Naive thymus-derived CD4-positive, alpha-beta T cell (primary cell): ENCODE results near the gene ZBTB45. TPM values are rescaled to one million over a fixed set of nuclear protein-coding genes. Genes with fewer than 3 reads are reported as not detected.
"Not testable (repeated sequence)": the region's sequence is repeated elsewhere in the genome, so short reads cannot be mapped to it uniquely, and the experiment has no call there.

Experiments used
- ATAC-seq: fragments of 150-1000 bp; cut with Tn5 transposase; 2 replicates; pipeline ENCODE4 v1.10.0; 2021; ENCODE audit warnings: mild to moderate bottlenecking, moderate library complexity
- CTCF ChIA-PET: fragments of 350-600 bp; sonication (Branson Sonifier 250); formaldehyde crosslinking; loops from one replicate; lab custom pipeline; 2021; ENCODE audit warnings: antibody characterized with exemption; lab: Charles Lee
- POLR2A ChIA-PET: fragments of 350-600 bp; sonication (Branson Sonifier 250); formaldehyde crosslinking; loops from one replicate; lab custom pipeline; 2021; ENCODE audit warnings: antibody characterized with exemption, inconsistent platforms; lab: Charles Lee
- DNase-seq, 9 donors: peaks; one replicate each; pipeline versions ENCODE4 v3.0.0 to v3.0.0-alpha.2; 2020 to 2022; ENCODE audit warnings: mixed read lengths in 1 of 9
- H3K27ac ChIP-seq: one replicate; pipeline ENCODE4 v1.7.0; 2013; ENCODE audit warnings: mild to moderate bottlenecking, low read depth, low read length, moderate library complexity
- H3K27me3 ChIP-seq, 2 donors: one replicate each; pipeline ENCODE4 v1.7.0; 2013; ENCODE audit warnings: low read length in 2 of 2, mild to moderate bottlenecking in 2 of 2, moderate library complexity in 2 of 2; ENCODE audit not compliant: control insufficient read depth in 2 of 2, insufficient read depth in 2 of 2
- H3K36me3 ChIP-seq, 3 experiments: 1 replicate in 2 of 3; 2 replicates in 1 of 3; pipeline ENCODE4 v1.7.0; 2013; ENCODE audit warnings: low read length in 3 of 3, mild to moderate bottlenecking in 3 of 3, moderate library complexity in 1 of 3; ENCODE audit not compliant: insufficient read depth in 3 of 3, control insufficient read depth in 2 of 3
- H3K4me1 ChIP-seq, 2 donors: one replicate each; pipeline ENCODE4 v1.7.0; 2013; ENCODE audit warnings: low read length in 2 of 2, mild to moderate bottlenecking in 2 of 2, moderate library complexity in 1 of 2; ENCODE audit not compliant: control insufficient read depth in 2 of 2, insufficient read depth in 2 of 2
- H3K4me3 ChIP-seq: 2 replicates; pipeline ENCODE4 v1.7.0; 2013; ENCODE audit warnings: mild to moderate bottlenecking, low read length
- H3K9me3 ChIP-seq, 3 experiments: 1 replicate in 2 of 3; 2 replicates in 1 of 3; pipeline ENCODE4 v1.7.0; 2013; ENCODE audit warnings: low read length in 3 of 3; ENCODE audit not compliant: control insufficient read depth in 2 of 3
- H3K27ac Mint-ChIP-seq, 9 donors: one replicate each; pipeline ENCODE4 v1.8.0; 2020 to 2022; ENCODE audit warnings: mixed read lengths in 9 of 9, mild to moderate bottlenecking in 8 of 9, moderate library complexity in 5 of 9, inconsistent platforms in 2 of 9
- H3K27me3 Mint-ChIP-seq, 5 donors: one replicate each; pipeline ENCODE4 v1.8.0; 2021 to 2022; ENCODE audit warnings: mixed read lengths in 5 of 5, mild to moderate bottlenecking in 1 of 5
- H3K36me3 Mint-ChIP-seq, 5 donors: one replicate each; pipeline ENCODE4 v1.8.0; 2020 to 2022; ENCODE audit warnings: mixed read lengths in 5 of 5, mild to moderate bottlenecking in 3 of 5, inconsistent platforms in 1 of 5
- H3K4me1 Mint-ChIP-seq, 7 donors: one replicate each; pipeline ENCODE4 v1.8.0; 2020 to 2022; ENCODE audit warnings: mixed read lengths in 7 of 7, mild to moderate bottlenecking in 3 of 7, inconsistent platforms in 1 of 7
- H3K4me3 Mint-ChIP-seq, 10 donors: one replicate each; pipeline ENCODE4 v1.8.0; 2020 to 2022; ENCODE audit warnings: mild to moderate bottlenecking in 10 of 10, mixed read lengths in 10 of 10, moderate library complexity in 6 of 10, inconsistent platforms in 2 of 10
- H3K9me3 Mint-ChIP-seq, 11 donors: one replicate each; pipeline ENCODE4 v1.8.0; 2020 to 2022; ENCODE audit warnings: mixed read lengths in 11 of 11, mild to moderate bottlenecking in 4 of 11, inconsistent platforms in 1 of 11, moderate library complexity in 1 of 11
- intact Hi-C, 2 donors: fragments of 100-400 bp; cut with micrococcal nuclease; formaldehyde crosslinking; loops; one replicate each; pipeline ENCODE4 v1.15.1; 2023
- polyA plus RNA-seq, 2 donors: library from polyadenylated mRNA; unstranded; fragments of 300-500 nt; fragmentation: Illumina TruSeq; gene quantifications; one replicate each; pipeline ENCODE4 v1.2.3, GENCODE V29; 2021
- total RNA-seq, 6 experiments: library from RNA in 5 of 6; stranded (reverse) in 5 of 6; gene quantifications; 1 replicate in 5 of 6; 2 replicates in 1 of 6; pipeline ENCODE4 v1.2.3 and lab custom pipeline; 2021 to 2026

Gene ZBTB45
- total and polyA plus RNA-seq, 7 experiments from 2014 or later: 5.1 to 19.2 (median 9.9) TPM

DNA sequence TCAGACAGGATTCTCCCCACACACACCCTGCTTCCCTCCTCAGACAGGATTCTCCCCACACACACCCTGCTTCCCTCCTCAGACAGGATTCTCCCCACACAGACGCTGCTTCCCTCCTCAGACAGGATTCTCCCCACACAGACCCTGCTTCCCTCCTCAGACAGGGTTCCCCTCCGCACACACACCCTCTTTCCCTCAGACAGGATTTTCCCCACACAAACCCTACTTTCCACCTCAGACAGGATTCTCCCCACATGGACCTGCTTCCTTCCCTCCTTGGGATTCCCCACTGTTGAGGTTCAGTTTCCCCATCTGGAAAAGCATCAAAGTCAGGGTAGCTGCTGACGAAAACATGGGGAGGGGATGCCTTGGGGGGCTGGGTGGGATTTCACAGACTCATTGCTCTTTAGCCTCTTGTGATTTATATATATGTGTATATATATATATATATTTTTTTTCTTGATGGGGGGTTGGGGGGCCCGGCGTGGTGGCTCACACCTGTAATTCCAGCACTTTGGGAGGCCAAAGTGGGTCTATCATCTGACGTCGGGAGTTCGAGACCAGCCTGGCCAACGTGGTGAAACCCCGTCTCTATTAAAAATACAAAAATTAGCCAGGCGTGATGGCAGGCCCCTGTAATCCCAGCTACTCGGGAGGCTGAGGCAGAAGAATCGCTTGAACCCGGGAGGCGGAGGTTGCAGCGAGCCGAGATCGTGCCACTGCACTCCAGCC lies 23.2 kb upstream of the ZBTB45 start:
- H3K27me3 ChIP-seq, H3K4me3 ChIP-seq, H3K27ac ChIP-seq, DNase-seq, intact Hi-C loops, H3K9me3 ChIP-seq, ATAC-seq: not testable (repeated sequence)
- POLR2A ChIA-PET: interaction anchor here (1.4 to 4.4 kb wide), 7 partner anchors 12 to 33 kb away, joined by 4 to 85 read pairs (median 9); partner anchors contain the start of genes CHMP2A, MZF1, UBE2M and ZBTB45
- H3K4me1 ChIP-seq: peaks cover 18 to 21% of the 10 kb centered on the region in 2 donors
- H3K36me3 ChIP-seq: peaks cover 0 to 30% (median 14%) of the 10 kb centered on the region in 3 experiments
- Mint-ChIP-seq H3K4me1 (peaks cover 31 to 46% (median 38%) of the 10 kb centered on the region in 7 donors), H3K36me3 (peaks cover 0 to 20% (median 15%) of the 10 kb centered on the region in 5 donors), H3K27me3 (peaks cover 0 to 37% (median 0%) of the 10 kb centered on the region in 5 donors), H3K27ac (peak overlapping the region in 7 of 9 donors; percentile 14 to 62 (median 42)), H3K4me3 (peak overlapping the region in 3 of 10 donors; percentile 33 to 61 (median 35)), H3K9me3 (peaks cover 0 to 16% (median 0%) of the 10 kb centered on the region in 11 donors)
- CTCF ChIA-PET: interaction anchor here (1.1 to 1.6 kb wide), 2 partner anchors 23 to 38 kb away, joined by 5 to 10 read pairs; partner anchors contain the start of gene ZBTB45

GRCh38 chr19:58539169-58539559 lies 19.6 kb upstream of the ZBTB45 start:
- H3K27me3 ChIP-seq, H3K36me3 Mint-ChIP-seq, DNase-seq, H3K9me3 Mint-ChIP-seq, H3K4me1 ChIP-seq, intact Hi-C loops, CTCF ChIA-PET, H3K27ac ChIP-seq, ATAC-seq, H3K36me3 ChIP-seq, H3K4me3 ChIP-seq, H3K9me3 ChIP-seq: not testable (repeated sequence)
- Mint-ChIP-seq H3K4me3 (peak overlapping the region in 7 of 10 donors; percentile 35 to 78 (median 64)), H3K27me3 (peaks cover 0 to 35% (median 0%) of the 10 kb centered on the region in 5 donors), H3K27ac (peak overlapping the region in 4 of 9 donors; percentile 9 to 66 (median 39)), H3K4me1 (peaks cover 12 to 23% (median 16%) of the 10 kb centered on the region in 7 donors)
- POLR2A ChIA-PET: interaction anchor here (1.0 to 1.5 kb wide), 2 partner anchors 10 to 20 kb away, joined by 3 read pairs; partner anchors contain the start of gene ZBTB45

DNA sequence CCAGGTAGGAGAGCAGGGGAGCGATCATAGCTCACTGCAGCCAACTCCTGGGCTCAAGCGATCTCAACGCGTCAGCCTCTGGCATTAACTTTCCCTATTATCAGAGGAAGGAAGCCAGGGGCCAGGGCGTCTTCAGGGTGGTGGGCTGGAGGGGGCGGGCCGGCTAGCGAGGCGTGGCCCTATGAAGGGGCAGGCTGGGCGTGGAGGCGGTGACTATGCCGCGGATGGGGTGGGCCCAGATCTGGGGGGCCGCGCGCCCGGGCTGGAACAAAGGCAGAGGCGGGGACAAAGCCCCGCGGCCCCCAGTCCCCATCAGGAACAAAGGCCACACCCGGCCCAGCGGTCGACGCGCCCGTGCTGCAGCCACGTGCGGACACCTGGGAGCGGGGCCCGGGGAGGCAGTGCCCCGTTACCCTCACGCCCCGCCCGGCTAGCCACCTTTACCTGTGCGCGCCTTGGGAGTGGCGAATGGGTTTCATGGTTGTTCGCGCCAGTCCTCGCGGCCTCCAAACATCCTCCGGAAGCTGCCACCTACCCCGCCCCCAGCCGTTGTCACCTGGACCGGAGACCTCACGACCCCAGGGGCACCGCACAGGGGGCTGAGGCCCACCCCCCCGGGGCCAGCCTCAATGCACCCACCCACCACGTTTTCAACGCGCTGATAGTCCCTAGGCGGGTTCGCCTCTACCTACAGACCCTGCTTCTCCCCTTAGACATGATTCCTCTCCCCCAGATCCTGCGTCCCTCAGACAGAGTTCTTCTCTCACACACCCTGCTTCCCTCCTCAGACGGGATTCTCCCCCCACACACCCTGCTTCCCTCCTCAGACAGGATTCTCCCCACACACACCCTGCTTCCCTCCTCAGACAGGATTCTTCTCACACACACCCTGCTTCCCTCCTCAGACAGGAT lies 18.9 kb upstream of the ZBTB45 start:
- H3K4me1 Mint-ChIP-seq: peaks cover 6 to 19% (median 11%) of the 10 kb centered on the region in 7 donors
- peak overlapping the region; percentile 62 to 79 (median 72) for H3K4me3 Mint-ChIP-seq
- peak overlapping the region; percentile 12 for H3K27ac ChIP-seq
- H3K36me3 ChIP-seq: no peaks in the 10 kb centered on the region
- ChIA-PET POLR2A (interaction anchor here (1.0 to 1.5 kb wide), 3 partner anchors 9 to 25 kb away, joined by 3 to 4 read pairs (median 3); partner anchors contain the start of gene ZBTB45), CTCF (no interaction called here)
- no peaks in the 10 kb centered on the region for H3K9me3 ChIP-seq
- intact Hi-C loops: no loop called here
- peak overlapping the region in 8 of 9 donors; percentile 43 to 84 (median 71) for H3K27ac Mint-ChIP-seq
- H3K9me3 Mint-ChIP-seq: no peaks in the 10 kb centered on the region
- H3K36me3 Mint-ChIP-seq: peaks cover 0 to 1% (median 0%) of the 10 kb centered on the region in 5 donors
- H3K4me3 ChIP-seq: peak overlapping the region; percentile 53
- H3K27me3 ChIP-seq: no peaks in the 10 kb centered on the region
- ATAC-seq (peak; percentile 77), DNase-seq (peak in 4 of 9 donors; percentile 38 to 44 (median 42))
- peaks cover 3 to 5% of the 10 kb centered on the region in 2 donors for H3K4me1 ChIP-seq
- peaks cover 0 to 30% (median 0%) of the 10 kb centered on the region in 5 donors for H3K27me3 Mint-ChIP-seq

DNA sequence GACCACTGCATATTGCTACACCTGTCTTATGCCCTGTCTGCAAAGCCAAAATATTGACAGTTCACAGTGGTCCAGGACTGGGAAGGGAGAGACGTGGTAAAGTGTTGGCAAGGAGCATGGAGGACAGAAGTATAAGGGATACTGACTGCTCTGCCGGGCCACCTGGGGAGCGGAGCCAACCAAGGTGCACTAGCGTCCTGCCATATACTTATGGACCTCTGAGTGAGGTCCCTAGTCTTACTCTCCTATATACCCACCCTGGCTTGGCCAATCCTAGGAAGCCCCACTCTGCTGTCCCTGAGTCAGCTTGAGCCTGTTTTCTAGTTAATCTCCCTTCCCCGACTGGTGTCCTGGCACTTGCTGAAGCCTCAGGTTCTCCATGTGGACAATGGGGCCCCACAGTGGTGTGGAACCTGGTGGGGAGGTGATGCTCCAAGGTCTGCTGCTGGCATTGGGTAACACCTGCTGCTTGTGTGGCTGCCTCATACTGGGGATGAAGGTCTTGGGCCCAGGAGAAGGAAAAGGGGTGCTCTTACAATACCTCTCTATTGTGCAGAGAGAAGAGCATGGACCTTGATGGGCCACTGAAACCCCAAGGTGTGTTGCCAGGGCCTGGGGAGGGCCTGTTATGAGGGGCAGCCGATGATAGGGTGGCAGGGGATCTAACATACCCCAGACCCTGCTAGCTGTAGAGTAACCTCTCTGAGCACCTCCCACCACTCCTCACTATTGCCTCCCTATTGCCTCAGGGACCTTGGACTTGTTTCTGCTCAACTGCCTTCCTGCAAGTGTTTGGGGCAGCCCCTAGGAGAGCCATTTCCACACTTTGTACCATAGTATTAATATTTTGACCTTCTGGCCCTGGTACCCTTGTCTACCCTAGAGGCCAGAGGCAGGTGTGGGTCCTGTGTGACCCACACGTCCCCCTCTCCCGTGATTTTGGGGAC lies 17.5 kb upstream of the ZBTB45 start:
- Mint-ChIP-seq H3K4me3 (peak overlapping the region in 6 of 10 donors; percentile 14 to 78 (median 68)), H3K27me3 (peaks cover 0 to 26% (median 0%) of the 10 kb centered on the region in 5 donors), H3K9me3 (no peaks in the 10 kb centered on the region), H3K36me3 (peaks cover 0 to 1% (median 0%) of the 10 kb centered on the region in 5 donors), H3K4me1 (peaks cover 5 to 16% (median 9%) of the 10 kb centered on the region in 7 donors), H3K27ac (peak overlapping the region in 2 of 9 donors; percentile 66 to 80)
- Histone ChIP-seq H3K4me1 (peaks cover 3 to 5% of the 10 kb centered on the region in 2 donors), H3K27ac (no peak overlapping the region), H3K27me3 (no peaks in the 10 kb centered on the region), H3K4me3 (no peak overlapping the region), H3K36me3 (no peaks in the 10 kb centered on the region), H3K9me3 (no peaks in the 10 kb centered on the region)
- ATAC-seq: no peak
- intact Hi-C loops: no loop called here
- ChIA-PET POLR2A (interaction anchor here (0.7 to 1.5 kb wide), 3 partner anchors 8 to 26 kb away, joined by 3 to 4 read pairs (median 3); no protein-coding TSS in a partner anchor), CTCF (no interaction called here)
- no peak for DNase-seq

GRCh38 chr19:58535857-58536256 lies 16.2 kb upstream of the ZBTB45 start:
- no peak overlapping the region for H3K27ac Mint-ChIP-seq
- peak overlapping the region in 1 of 10 donors; percentile 41 for H3K4me3 Mint-ChIP-seq
- H3K27me3 Mint-ChIP-seq: peaks cover 0 to 25% (median 0%) of the 10 kb centered on the region in 5 donors
- Histone ChIP-seq H3K27me3 (no peaks in the 10 kb centered on the region), H3K4me1 (peaks cover 3 to 5% of the 10 kb centered on the region in 2 donors), H3K27ac (no peak overlapping the region), H3K36me3 (no peaks in the 10 kb centered on the region), H3K9me3 (no peaks in the 10 kb centered on the region), H3K4me3 (no peak overlapping the region)
- H3K9me3 Mint-ChIP-seq: no peaks in the 10 kb centered on the region
- intact Hi-C loops: no loop called here
- H3K4me1 Mint-ChIP-seq: peaks cover 5 to 16% (median 9%) of the 10 kb centered on the region in 7 donors
- CTCF ChIA-PET: interaction anchor here (0.7 kb wide), 1 partner anchor 60 kb away, joined by 4 read pairs; no protein-coding TSS in a partner anchor
- DNase-seq (no peak), ATAC-seq (no peak)
- peaks cover 0 to 1% (median 0%) of the 10 kb centered on the region in 5 donors for H3K36me3 Mint-ChIP-seq
- POLR2A ChIA-PET: interaction anchor here (1.0 to 1.4 kb wide), 2 partner anchors 16 to 26 kb away, joined by 3 to 7 read pairs; partner anchors contain the start of gene ZBTB45
